GM19239 (cell line): ENCODE results near the gene ADAMTS6.
"Not testable (repeated sequence)": the region's sequence is repeated elsewhere in the genome, so short reads cannot be mapped to it uniquely, and the experiment has no call there.

Experiments
- DNase-seq: peaks from one replicate; pipeline ENCODE4 v3.0.0; 2011; ENCODE audit warnings: low spot score; ENCODE audit not compliant: insufficient read length
- FAIRE-seq: peaks from 2 replicates; lab custom pipeline; 2011; peaks lifted over from hg19 to GRCh38; lab: Jason Lieb, UNC

The ADAMTS6 gene, protein sequence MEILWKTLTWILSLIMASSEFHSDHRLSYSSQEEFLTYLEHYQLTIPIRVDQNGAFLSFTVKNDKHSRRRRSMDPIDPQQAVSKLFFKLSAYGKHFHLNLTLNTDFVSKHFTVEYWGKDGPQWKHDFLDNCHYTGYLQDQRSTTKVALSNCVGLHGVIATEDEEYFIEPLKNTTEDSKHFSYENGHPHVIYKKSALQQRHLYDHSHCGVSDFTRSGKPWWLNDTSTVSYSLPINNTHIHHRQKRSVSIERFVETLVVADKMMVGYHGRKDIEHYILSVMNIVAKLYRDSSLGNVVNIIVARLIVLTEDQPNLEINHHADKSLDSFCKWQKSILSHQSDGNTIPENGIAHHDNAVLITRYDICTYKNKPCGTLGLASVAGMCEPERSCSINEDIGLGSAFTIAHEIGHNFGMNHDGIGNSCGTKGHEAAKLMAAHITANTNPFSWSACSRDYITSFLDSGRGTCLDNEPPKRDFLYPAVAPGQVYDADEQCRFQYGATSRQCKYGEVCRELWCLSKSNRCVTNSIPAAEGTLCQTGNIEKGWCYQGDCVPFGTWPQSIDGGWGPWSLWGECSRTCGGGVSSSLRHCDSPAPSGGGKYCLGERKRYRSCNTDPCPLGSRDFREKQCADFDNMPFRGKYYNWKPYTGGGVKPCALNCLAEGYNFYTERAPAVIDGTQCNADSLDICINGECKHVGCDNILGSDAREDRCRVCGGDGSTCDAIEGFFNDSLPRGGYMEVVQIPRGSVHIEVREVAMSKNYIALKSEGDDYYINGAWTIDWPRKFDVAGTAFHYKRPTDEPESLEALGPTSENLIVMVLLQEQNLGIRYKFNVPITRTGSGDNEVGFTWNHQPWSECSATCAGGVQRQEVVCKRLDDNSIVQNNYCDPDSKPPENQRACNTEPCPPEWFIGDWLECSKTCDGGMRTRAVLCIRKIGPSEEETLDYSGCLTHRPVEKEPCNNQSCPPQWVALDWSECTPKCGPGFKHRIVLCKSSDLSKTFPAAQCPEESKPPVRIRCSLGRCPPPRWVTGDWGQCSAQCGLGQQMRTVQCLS (N-terminal part only)

GRCh38 chr5:65481635-65482295, at the start of gene ADAMTS6:
ADAMTS6 (minus strand) TSS chr5:65481920; CDS start chr5:65473673, 8,247 bp downstream.
- FAIRE-seq (peak; percentile 97), DNase-seq (peak; percentile 41)

- FAIRE-seq (no peak), DNase-seq (no peak)
These were observed 49.2 kb upstream of the ADAMTS6 start for GRCh38 chr5:65530904-65531303.

DNA sequence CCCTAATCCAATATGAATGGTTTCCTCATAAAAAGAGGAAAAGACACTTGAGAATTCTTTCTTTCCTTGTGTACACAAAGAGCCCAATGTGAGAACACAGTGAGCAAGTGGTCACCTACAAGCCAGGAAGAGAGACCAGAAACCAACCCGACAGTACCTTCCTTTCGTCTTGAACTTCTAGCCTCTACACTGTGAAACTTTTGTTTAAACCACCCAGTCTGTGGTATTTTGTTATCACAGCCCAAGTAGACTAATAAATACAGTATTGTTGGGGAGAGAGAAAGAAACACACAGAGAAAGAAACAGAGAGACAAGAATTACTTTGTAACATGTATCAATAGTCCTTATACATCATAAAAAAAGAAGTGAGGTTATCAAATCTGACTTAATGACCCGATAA, 44.0 kb upstream of the ADAMTS6 start:
- DNase-seq (no peak), FAIRE-seq (no peak)

DNA sequence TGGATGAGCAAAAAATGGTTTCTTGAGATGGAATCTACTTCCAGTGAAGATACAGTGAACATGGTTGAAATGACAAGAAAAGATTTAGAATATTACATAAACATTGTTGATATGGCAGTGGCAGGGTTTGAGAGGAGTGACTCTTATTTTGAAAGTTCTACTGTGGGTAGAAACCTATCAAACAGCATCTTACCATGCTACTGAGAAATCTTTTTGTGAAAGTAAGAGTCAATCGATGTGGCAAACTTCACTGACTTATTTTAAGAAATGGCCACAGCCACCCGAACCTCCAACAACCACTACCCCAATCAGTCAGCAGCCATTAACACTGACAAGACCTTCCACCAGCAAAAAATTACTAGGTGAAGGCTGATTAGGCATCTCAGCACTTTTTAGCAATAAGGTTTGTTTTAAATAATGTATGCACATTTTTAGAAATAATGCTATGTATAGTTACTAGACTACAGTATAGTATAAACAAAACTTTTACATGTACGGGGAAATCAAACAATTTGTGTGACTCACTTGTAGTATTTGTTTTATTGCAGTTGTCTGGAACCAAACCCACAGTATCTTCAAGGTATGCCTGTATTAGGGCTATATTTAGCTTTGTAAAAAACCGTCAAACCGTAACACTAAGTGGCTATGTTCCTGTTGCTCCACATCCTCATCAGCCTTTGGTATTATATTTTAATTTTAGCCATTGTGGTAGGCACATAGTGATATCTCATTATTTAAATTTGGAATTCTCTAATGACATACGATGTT, 30.6 kb upstream of the ADAMTS6 start:
- DNase-seq (no peak), FAIRE-seq (peak; percentile 21)

GRCh38 chr5:65508978-65509377, 27.3 kb upstream of the ADAMTS6 start:
- FAIRE-seq, result no peak
- no peak for DNase-seq

GRCh38 chr5:65506961-65507360, 25.2 kb upstream of the ADAMTS6 start:
- FAIRE-seq (no peak), DNase-seq (no peak)

- DNase-seq, result no peak
- FAIRE-seq, result no peak
These were observed 7.4 kb upstream of the ADAMTS6 start for GRCh38 chr5:65489119-65489518.

- not testable (repeated sequence) for FAIRE-seq, DNase-seq
These were observed 6.4 kb upstream of the ADAMTS6 start for GRCh38 chr5:65488038-65488687.

DNA sequence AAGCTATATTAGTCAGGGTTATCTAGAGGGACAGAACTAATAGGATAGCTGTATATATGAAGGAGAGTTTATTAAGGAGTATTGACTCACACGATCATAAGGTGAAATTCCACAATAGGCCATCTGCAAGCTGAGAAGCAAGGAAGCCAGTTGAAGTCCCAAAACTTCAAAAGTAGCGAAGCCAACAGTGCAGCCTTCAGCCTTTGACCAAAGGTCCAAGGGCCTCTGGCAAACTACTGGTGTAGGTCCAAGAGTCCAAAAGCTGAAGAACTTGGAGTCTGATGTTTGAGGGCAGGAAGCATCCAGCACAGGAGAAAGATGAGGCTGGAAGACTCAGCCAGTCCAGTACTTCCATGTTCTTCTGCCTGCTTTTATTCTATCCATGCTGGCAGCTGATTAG, 5.1 kb upstream of the ADAMTS6 start:
- not testable (repeated sequence) for FAIRE-seq, DNase-seq

DNA sequence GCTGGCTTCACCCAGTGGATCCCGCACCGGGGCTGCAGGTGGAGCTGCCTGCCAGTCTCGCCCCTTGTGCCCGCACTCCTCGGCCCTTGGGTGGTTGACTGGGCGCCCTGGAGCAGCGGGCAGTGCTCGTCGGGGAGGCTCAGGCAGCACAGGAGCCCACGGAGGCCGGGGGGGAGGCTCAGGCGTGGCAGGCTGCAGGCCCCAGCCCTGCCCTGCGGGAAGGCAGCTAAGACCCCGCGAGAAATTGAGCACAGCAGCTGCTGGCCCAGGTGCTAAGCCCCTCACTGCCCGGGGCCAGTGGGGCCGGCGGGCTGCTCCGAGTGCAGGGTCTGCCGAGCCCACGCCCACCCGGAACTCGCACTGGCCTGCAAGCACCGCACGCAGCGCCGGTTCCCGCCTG, 3.7 kb upstream of the ADAMTS6 start:
- DNase-seq (no peak), FAIRE-seq (no peak)

DNA sequence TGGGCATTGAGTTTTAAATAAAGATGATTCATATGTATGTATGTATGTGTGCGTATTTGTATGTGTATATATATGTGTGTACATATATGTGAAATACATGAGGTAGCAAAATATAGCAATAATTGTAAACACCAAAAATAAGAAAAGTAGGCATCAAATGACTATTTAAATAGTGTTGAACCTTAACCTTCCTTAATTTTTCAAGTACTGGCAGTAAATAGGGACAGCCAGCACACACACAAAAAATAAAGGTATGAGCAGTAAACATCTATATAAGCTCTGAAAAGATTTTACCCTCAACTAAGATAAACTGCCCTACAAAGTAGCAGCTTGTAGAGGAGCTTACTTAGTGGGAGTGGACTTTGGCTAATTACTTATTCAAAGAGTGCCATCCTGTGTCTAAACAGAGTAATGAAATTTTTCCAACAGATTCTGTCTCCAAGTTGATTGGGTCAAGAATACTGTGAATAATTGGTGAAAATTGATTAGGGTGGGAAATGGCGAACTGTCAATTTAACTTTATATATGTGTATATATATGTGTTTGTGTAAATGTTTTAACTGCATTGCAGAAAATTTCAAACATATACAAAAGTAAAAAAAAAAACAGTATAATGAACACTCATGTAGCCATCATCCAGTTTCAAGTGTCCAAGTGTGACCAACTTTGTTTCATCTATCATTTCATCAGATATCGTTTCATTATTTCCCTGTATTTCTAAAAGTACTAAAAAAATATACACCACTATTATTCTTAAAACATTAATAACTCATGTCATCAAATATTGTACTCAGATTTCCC, 2.0 kb upstream of the ADAMTS6 start:
- peak; percentile 74 for FAIRE-seq
- peak; percentile 31 for DNase-seq

DNA sequence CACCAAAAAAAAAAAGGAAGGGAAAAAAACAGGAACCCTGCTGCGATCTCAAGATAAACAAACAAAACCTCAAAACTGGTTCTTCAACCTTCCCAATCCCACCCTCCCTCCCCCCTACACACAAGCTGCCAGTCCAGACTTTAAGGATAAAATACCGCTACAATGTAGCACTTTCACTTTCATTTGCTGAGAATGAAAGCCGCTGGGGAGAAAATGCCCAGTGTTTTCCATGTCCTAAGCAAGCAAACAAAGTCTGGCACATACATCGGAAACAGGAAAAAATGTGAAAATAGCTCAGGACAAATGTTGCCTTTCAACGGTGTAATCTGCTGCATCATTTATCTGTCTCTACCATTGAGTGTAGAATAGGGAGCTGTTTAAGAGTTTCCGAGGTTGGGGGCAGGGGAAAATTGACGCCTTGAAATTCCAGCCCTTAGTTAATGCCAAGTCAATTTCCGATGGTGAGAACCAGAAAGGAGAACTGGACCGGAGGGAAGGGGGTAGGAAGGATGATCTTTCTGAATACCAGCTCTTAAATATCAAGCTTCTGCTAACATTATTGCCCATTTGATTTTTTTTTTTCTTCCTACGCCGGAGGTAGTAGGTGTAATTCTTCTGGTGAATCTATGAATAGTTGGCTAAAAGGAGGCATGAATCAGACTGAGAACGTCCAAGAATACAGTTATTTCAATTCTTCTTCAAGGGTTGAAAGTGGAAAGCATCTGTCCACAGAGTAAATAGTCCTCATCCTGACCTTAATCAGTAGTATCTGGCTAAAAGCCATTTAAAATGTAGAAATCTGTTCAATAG, 1.2 kb upstream of the ADAMTS6 start:
- peak; percentile 82 for FAIRE-seq
- no peak for DNase-seq

GRCh38 chr5:65482296-65482735, 596 bp upstream of the ADAMTS6 start:
- DNase-seq, result no peak
- FAIRE-seq, result no peak

GRCh38 chr5:65481171-65481581, 544 bp downstream of the ADAMTS6 start:
- DNase-seq (no peak), FAIRE-seq (no peak)

DNA sequence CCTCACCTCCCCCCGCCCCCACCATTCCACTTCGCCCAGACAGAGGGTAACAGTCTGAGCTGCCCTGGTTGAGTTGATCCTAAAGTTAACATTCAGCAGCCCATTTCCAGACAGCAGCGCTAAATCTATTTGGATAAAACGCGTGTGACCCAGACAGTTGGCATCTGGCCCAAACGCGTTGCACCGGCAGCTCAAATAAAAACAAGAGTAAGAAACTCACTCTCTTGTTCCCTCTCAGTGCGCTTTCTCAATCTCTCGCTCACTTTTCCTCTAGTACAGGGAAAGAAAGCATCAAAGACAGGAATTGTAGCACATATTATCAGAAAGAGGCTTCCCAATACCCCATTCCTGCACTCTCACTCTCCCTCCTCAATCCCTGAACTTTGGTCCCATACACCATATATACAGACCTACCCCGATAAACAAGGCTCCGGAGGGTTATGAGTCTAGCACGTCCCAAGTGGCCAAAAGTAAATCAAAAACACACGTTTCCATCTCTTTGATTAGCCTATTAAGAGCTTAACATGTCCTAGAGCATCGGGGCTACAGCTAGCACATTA, 1.3 kb downstream of the ADAMTS6 start:
- FAIRE-seq, result peak; percentile 62
- no peak for DNase-seq

DNA sequence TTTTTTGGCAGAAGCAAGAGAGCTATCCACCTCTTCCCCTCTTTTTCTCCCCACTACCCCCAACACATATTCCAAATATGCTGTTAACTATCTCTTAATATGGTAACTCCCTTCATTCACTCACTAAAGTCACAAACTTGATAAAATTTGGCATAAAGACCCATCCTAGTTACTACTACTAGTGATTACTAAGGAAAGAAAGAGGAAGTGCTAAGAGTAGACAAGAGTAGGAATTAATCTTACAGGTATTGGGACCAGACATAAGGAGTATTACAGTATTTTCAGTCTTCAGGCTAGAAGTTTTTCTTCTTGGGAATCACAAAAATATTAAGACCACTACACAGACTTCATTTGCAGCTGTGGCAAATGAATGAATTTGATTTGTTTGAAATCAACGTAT, 2.2 kb downstream of the ADAMTS6 start:
- DNase-seq (no peak), FAIRE-seq (no peak)

GRCh38 chr5:65478336-65478735, 3.4 kb downstream of the ADAMTS6 start:
- no peak for DNase-seq
- peak; percentile 8 for FAIRE-seq
